T1000 (cell line): Measurements from ENCODE around the gene EHF.

Experiments
- DNase-seq: peaks from one replicate; lab custom pipeline; 2025; ENCODE audit warnings: mixed read lengths; lab: John Stamatoyannopoulos, UW

EHF gene

GRCh38 chr11:34602245-34602644 is 18.6 kb upstream of the EHF start:
- no peak for DNase-seq

DNA sequence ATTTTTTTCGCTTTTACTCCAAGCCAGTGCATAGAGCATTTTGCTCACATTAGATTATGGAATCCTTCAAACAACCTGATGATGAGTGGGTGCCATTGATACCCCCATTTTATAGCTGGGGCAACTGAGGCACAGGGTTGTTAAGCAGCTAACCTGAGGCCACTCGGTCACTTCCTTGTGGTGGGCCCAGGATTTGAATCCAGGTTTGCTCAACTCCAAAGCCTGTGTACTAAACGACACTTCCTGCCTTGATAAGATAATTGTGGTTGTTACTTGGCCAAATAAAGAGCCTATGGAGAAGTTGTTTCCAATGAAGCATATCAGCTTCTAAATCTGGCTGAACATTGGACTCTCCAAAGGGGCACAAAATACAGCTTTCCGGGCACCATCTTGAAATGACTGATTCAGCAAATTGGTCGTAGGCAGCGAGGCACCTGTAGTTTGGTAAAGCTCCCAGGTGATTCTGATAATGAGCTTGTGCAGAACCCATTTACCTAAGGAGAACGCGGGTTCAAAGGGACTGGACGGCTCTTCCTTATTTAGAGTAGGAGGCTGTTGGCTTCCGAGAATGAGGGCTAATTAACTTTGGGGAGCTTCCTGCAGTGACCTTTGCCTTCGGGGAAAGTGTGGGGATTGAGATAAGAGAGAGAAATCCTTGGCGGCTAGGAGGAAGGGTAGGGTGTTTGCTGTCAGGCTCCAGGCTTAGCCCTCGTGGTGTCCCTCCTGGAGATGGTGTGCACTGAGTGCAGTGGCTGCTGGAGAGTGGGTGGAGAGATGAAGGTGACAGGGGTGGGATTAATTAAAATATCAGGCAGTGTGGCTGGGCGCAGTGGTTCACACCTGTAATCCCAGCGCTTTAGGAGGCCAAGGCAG is 17.5 kb upstream of the EHF start:
- DNase-seq, result no peak

GRCh38 chr11:34604145-34604544 is 16.7 kb upstream of the EHF start:
- no peak for DNase-seq

DNA sequence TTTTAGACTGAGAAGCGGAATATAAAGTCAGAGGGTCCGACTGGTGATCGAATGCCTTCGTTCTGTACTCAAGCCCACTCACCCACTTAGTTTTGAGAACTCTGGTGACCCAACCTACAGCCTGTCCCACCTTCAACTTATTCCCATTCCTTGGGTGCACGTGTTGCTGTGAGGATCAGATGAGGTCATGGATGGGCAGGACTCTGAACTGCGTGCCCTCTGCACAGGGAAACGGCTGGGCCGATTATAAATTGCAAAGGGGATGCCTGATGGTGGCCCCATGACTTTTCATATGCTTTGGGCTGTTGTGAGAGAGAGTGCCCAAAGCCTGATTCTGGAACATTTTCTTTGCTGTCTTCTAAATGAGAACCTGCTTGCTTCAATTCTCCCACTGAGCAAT is 16.0 kb upstream of the EHF start:
- no peak for DNase-seq

- no peak for DNase-seq
Measured at GRCh38 chr11:34605481-34606325, 15.2 kb upstream of the EHF start.

- no peak for DNase-seq
Measured at GRCh38 chr11:34606326-34607120, 14.4 kb upstream of the EHF start.

DNA sequence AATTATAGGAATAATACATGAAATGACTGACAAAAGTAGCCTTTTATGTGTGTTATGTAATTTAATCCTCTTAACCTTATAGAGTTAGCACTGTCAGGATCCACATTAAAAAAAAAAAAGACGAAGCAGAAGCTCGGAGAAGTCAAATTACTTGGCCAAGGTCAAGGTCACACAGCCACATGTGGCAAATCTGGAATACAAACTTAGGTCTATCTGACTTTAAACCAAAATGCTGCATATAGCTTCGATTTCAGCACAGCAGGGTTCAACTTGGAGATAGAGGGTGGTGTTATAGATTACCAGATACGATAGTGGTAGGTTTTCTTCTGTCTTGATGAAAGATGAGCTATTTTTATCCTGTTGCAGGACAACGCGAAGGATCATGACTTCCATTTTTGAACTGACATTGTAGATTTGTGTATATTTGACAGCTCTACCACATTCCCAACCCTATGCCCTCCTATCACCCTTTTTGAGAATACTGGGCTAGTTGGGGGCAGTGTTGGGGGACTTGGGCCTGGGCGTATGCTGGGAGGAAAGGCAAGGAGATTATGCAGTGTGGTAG is 11.6 kb upstream of the EHF start:
- DNase-seq, result no peak

GRCh38 chr11:34609850-34610249 is 11.0 kb upstream of the EHF start:
- no peak for DNase-seq

GRCh38 chr11:34610324-34611041 is 10.4 kb upstream of the EHF start:
- no peak for DNase-seq

GRCh38 chr11:34613015-34613414 is 7.9 kb upstream of the EHF start:
- DNase-seq, result no peak

GRCh38 chr11:34613552-34614056 is 7.3 kb upstream of the EHF start:
- DNase-seq, result no peak

- DNase-seq, result no peak
Measured at GRCh38 chr11:34614344-34615104, 6.4 kb upstream of the EHF start.

DNA sequence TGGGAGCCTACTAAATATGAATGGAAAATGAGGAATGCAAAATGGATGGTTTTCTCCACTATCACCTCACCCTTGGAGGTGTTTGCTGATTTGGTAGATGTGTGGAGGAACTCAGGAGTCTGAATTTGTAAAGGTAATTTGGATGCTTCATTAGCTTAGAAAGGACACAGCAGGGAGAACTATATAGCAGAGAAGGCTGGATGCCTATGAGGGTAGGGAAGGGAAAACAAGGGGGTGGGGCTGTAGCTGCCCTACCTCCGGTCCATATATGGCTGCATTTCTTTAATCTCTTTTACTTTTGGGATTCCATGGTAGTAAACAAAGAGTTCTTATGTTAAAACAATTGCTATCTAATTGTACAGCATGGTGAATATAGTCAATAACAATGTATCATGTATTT is 4.8 kb upstream of the EHF start:
- no peak for DNase-seq

DNA sequence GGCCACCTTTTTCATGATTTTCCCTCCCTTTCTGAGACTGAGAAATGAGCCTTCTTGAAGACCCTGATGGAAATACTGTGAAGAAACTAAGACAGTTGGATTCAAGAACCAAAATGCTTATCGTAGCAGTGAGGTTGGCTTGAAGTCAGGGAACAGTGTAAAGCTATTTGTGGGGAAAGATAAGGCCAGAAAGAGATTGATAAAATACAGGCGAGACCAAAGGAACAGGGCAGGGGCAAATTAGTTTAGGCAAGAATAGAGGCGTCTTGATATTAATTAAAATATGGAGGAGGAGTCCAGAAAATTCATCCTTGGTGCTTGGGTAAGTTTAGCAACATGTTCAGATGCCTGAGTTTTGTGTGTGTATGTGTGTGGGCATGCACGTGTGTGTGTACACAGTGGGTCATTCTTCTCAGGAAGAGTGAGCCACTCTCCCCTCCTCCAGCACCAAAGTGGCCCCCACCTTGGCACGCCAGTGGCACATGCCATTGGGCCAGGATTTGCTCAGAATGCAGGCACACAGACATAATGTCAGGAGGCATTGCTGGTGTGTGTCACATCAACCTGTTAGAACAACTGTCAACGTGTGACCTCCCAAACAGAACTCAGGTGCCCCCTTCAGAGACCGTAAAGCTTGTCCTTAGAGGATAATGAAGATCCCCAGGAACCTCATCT is 3.9 kb upstream of the EHF start:
- no peak for DNase-seq

- DNase-seq, result no peak
Measured at GRCh38 chr11:34618406-34618805, 2.5 kb upstream of the EHF start.

- no peak for DNase-seq
Measured at GRCh38 chr11:34619062-34619516, 1.8 kb upstream of the EHF start.

DNA sequence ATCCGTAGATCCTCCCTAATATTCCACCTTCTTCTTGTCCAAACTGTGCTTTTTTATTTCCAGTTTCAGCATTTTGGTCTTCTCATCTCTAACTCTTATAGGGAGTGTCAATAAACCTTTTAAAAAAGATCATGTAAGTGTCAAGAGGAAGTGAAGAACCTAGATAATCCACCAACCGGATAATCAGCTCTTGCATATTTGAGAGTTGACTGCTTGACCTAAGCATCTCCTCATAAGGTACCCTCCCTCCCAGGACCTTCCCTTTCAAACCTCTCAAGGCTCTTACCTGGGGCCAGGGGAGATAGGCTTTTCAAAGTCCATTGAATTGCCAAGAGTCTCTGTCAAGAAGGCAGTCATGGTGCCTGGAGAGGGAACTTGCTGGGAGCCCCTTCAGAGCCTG is 691 bp upstream of the EHF start:
- no peak for DNase-seq

GRCh38 chr11:34621876-34622275 is 983 bp downstream of the EHF start:
- DNase-seq, result no peak

GRCh38 chr11:34623463-34623862 is 2.6 kb downstream of the EHF start:
- DNase-seq, result no peak

- no peak for DNase-seq
Measured at GRCh38 chr11:34624069-34624468, 3.2 kb downstream of the EHF start.
